Body of pancreas (tissue), 4 donors: ENCODE results near the gene CALML3.

Experiments
- CTCF ChIP-seq, 7 experiments: fragments of 450-650 bp in 4 of 7; fragments of 200-600 bp in 3 of 7; sonication (generic) in 3 of 7; IDR thresholded peaks; one replicate each; pipeline ENCODE4 v1.5.1; 2016 to 2019; ENCODE audit warnings: antibody characterized with exemption in 7 of 7
- POLR2A ChIP-seq, 3 donors: fragments of 450-650 bp; IDR thresholded peaks; one replicate each; pipeline ENCODE4 v1.6.1; 2016; ENCODE audit warnings: antibody characterized with exemption in 3 of 3, mild to moderate bottlenecking in 2 of 3

GRCh38 chr10:5559642-5560141 lies 34.9 kb downstream of the CALML3 start:
- TF ChIP-seq CTCF (IDR thresholded peaks at IDR 0.05) (no peak), POLR2A (IDR thresholded peaks at IDR 0.05) (no peak)
